Measurements from ENCODE around the gene LNPEP.
"Not testable (repeated sequence)": the region's sequence is repeated elsewhere in the genome, so short reads cannot be mapped to it uniquely, and the experiment has no call there.

The LNPEP gene

DNA sequence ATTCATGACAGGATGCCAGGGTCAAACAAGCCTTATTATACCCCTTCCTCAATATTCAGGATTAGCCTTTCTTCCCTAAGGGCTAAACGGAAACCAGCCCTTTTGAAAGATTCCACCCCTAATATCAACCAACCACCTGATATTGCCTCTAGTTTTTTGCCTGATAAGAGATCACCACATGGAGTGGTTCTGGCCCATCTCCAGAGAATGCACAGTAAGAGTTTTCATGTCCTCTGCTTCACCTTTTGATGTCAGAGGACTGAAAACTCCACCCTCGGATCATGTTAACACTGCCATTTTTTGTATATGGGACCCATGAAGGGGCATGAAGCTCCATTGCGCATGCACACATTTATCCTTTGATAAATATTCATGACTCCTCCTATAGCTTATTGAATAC, 5.8 kb upstream of the LNPEP start:
- TF ChIP-seq, protein P1, sequence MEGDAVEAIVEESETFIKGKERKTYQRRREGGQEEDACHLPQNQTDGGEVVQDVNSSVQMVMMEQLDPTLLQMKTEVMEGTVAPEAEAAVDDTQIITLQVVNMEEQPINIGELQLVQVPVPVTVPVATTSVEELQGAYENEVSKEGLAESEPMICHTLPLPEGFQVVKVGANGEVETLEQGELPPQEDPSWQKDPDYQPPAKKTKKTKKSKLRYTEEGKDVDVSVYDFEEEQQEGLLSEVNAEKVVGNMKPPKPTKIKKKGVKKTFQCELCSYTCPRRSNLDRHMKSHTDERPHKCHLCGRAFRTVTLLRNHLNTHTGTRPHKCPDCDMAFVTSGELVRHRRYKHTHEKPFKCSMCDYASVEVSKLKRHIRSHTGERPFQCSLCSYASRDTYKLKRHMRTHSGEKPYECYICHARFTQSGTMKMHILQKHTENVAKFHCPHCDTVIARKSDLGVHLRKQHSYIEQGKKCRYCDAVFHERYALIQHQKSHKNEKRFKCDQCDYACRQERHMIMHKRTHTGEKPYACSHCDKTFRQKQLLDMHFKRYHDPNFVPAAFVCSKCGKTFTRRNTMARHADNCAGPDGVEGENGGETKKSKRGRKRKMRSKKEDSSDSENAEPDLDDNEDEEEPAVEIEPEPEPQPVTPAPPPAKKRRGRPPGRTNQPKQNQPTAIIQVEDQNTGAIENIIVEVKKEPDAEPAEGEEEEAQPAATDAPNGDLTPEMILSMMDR (IDR thresholded peaks at IDR 0.05; ENCODE audit: low read depth, low read length), result no peak
- no peak for DNase-seq (ENCODE audit: extremely low read depth, low read depth)

DNA sequence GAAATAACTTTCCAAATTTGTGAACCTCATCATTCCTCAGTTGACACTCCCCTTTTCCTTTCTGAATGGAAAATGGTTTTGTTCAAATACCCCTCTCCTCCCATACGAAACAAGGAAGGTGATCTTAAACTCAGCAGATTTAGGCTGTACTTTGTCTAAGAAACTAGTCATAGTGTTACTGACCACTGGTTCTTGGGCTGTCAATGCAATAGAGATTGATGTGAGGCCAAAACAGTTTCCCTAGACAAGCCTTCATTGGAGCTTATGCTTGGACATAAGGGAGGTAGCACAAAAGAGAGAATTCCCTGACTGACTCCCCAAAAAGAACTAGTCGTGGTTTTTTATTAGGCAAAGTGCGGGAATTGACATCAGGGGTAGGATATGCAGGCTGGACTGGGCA, 5.3 kb upstream of the LNPEP start:
- no peak for DNase-seq (ENCODE audit: extremely low read depth, low read depth)
- TF ChIP-seq, protein P1 (IDR thresholded peaks at IDR 0.05; ENCODE audit: low read depth, low read length), result no peak

GRCh38 chr5:96931037-96931436, 4.8 kb upstream of the LNPEP start:
- DNase-seq (ENCODE audit: extremely low read depth, low read depth), result not testable (repeated sequence)

- TF ChIP-seq, protein P1 (IDR thresholded peaks at IDR 0.05; ENCODE audit: low read depth, low read length), result no peak
- DNase-seq (ENCODE audit: extremely low read depth, low read depth), result no peak
Observed at GRCh38 chr5:96931605-96932004, 4.3 kb upstream of the LNPEP start.

DNA sequence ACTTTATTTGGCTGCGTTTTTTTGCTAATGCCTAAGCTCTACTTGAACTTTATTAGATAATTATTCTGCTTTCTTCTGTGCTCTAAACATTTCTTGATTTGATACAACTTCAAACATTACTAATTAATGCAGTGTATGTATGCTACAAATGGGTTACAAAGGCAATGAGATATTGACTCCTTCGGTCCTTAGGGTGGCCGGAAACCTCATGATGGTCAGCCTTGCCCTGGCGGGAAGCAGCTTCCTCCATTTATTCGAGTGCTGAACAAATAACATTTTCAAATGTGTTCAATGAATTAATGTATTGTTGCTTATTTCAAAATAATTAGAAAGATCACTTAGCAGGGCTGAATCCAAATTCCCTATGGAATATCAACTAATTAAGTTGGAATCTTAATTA, 3.9 kb upstream of the LNPEP start:
- DNase-seq (ENCODE audit: extremely low read depth, low read depth), result no peak
- TF ChIP-seq, protein P1 (IDR thresholded peaks at IDR 0.05; ENCODE audit: low read depth, low read length), result no peak

GRCh38 chr5:96933764-96934707, 1.8 kb upstream of the LNPEP start:
- DNase-seq (ENCODE audit: extremely low read depth, low read depth), result no peak
- TF ChIP-seq, protein P1 (IDR thresholded peaks at IDR 0.05; ENCODE audit: low read depth, low read length), result no peak

- DNase-seq (ENCODE audit: extremely low read depth, low read depth), result peak; percentile 88
- TF ChIP-seq, protein P1 (IDR thresholded peaks at IDR 0.05; ENCODE audit: low read depth, low read length), result no peak; the same call in 1 of the 2 replicates
Observed at GRCh38 chr5:96934708-96935558, 947 bp upstream of the LNPEP start.
